HFF-Myc (cell line): ENCODE data around the gene ZNF768.

Experiments
- DNase-seq: peaks from one replicate; pipeline ENCODE4 v3.0.0-alpha.2; 2011; ENCODE audit warnings: low read depth; ENCODE audit errors: extremely low read depth
- H3K4me3 ChIP-seq: replicated peaks from 2 replicates; pipeline ENCODE4 v1.5.1; 2011; ENCODE audit warnings: low read depth, mild to moderate bottlenecking, control low read depth, low read length
- TF ChIP-seq, protein P1 (sequence below): IDR thresholded peaks from 2 replicates; pipeline ENCODE4 v1.5.1; 2012; ENCODE audit warnings: mild to moderate bottlenecking, low read depth, low read length, control low read depth; ENCODE audit errors: missing control alignments

Gene ZNF768

DNA sequence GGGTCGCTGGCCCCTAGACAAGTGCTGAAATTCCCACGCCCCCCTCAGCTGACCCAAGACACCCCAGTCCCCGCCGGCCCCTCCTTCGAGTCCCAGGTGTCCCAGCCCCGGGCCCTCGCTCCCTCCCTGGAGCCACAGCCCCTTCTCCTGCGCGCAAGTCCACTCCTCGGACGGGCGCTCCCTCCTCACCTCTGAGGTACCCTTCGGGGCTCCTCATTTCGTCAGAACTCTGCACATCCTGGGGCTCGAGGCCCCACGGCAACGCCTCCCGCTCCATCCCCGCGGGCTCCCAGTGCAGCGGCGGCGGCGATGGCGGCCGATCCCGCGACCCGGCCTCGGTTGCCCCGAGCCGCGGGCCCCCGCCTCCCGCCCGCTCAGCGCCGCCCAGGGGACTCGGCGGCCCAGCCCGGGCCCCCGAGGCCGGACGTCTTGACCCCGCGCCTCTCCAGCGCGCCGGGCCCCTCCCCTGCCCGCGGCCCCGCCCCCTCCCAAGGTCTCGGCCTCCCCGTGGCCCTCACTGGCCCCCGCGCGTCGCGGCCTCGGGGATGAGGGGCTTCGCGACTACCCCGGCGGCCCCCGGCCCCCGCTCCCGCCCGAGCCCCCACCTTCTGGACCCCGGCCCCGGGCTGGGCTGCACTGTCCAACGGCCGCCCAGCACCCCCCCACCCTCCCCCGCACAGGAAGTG, at the start of gene ZNF768:
TSS of gene ZNF768 (minus strand) at position 430 of the 686 bp plus-strand sequence. CDS start at position 277, 153 bp downstream.
- TF ChIP-seq, protein P1, sequence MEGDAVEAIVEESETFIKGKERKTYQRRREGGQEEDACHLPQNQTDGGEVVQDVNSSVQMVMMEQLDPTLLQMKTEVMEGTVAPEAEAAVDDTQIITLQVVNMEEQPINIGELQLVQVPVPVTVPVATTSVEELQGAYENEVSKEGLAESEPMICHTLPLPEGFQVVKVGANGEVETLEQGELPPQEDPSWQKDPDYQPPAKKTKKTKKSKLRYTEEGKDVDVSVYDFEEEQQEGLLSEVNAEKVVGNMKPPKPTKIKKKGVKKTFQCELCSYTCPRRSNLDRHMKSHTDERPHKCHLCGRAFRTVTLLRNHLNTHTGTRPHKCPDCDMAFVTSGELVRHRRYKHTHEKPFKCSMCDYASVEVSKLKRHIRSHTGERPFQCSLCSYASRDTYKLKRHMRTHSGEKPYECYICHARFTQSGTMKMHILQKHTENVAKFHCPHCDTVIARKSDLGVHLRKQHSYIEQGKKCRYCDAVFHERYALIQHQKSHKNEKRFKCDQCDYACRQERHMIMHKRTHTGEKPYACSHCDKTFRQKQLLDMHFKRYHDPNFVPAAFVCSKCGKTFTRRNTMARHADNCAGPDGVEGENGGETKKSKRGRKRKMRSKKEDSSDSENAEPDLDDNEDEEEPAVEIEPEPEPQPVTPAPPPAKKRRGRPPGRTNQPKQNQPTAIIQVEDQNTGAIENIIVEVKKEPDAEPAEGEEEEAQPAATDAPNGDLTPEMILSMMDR, result no peak
- peak within 1 kb of the TSS; percentile 68 for H3K4me3 ChIP-seq
- no peak for DNase-seq

DNA sequence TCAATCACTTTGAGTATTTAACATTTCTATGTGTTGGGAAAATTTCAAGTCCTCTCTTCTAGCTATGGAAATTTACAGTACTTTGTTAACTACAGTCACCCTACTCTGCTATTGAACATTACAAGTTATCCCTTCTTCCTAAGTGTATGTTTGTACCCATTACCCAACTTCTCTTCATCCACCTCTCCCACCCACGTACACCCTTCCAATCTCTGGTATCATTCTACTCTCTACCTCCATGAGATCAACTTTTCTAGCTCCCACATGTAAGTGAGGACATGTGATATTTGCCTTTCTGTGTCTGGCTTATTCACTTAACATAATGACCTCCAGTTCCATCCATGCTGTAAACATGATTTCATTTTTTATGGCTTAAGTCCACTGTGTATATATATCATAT, 48.3 kb upstream of the ZNF768 start:
- DNase-seq, result no peak
- TF ChIP-seq, protein P1, result no peak
- no peak overlapping the region for H3K4me3 ChIP-seq

GRCh38 chr16:30571445-30572322, 45.3 kb upstream of the ZNF768 start, which contains the start of gene ZNF688:
Gene ZNF688, minus strand, starts transcription at chr16:30571714. Its CDS starts 85 bp downstream, at chr16:30571629.
- peak within 1 kb of the TSS; percentile 57 for H3K4me3 ChIP-seq
- peak; percentile 87 for DNase-seq
- TF ChIP-seq, protein P1, result no peak

GRCh38 chr16:30570636-30571444, 44.5 kb upstream of the ZNF768 start:
- DNase-seq, result no peak
- H3K4me3 ChIP-seq, result peak overlapping the region; percentile 57
- TF ChIP-seq, protein P1, result no peak

- TF ChIP-seq, protein P1, result no peak
- no peak overlapping the region for H3K4me3 ChIP-seq
- no peak for DNase-seq
These were observed 43.6 kb upstream of the ZNF768 start for GRCh38 chr16:30569746-30570635.
